ELR (cell line): ENCODE results near the gene TGM4.
"Not testable (repeated sequence)": the region's sequence is repeated elsewhere in the genome, so short reads cannot be mapped to it uniquely, and the experiment has no call there.

ENCODE experiments used
- DNase-seq: peaks from one replicate; pipeline ENCODE4 v3.0.0-alpha.2; 2015; ENCODE audit warnings: low read depth

TGM4 gene

GRCh38 chr3:44874308-44874707, at the start of gene TGM4:
Gene TGM4, plus strand, starts transcription at chr3:44874608. Its CDS starts 71 bp downstream, at chr3:44874679.
- no peak for DNase-seq

- peak; percentile 80 for DNase-seq
Observed at GRCh38 chr3:44825264-44825925, 49.0 kb upstream of the TGM4 start.

- no peak for DNase-seq
Observed at GRCh38 chr3:44827196-44827595, 47.2 kb upstream of the TGM4 start.

- no peak for DNase-seq
Observed at GRCh38 chr3:44831232-44831631, 43.2 kb upstream of the TGM4 start.

GRCh38 chr3:44832032-44832431, 42.4 kb upstream of the TGM4 start:
- DNase-seq, result no peak

- DNase-seq, result no peak
Observed at GRCh38 chr3:44832965-44833364, 41.4 kb upstream of the TGM4 start.

GRCh38 chr3:44833394-44833793, 41.0 kb upstream of the TGM4 start:
- no peak for DNase-seq

- no peak for DNase-seq
Observed at GRCh38 chr3:44835684-44836083, 38.7 kb upstream of the TGM4 start.

- DNase-seq, result no peak
Observed at GRCh38 chr3:44842376-44842775, 32.0 kb upstream of the TGM4 start.

- DNase-seq, result no peak
Observed at GRCh38 chr3:44845528-44846520, 28.6 kb upstream of the TGM4 start.

GRCh38 chr3:44848634-44849033, 25.8 kb upstream of the TGM4 start:
- no peak for DNase-seq

- DNase-seq, result not testable (repeated sequence)
Observed at GRCh38 chr3:44856663-44857062, 17.7 kb upstream of the TGM4 start.

GRCh38 chr3:44860117-44860516, 14.3 kb upstream of the TGM4 start:
- no peak for DNase-seq

GRCh38 chr3:44861412-44862225, 12.8 kb upstream of the TGM4 start, which contains the start of gene TMEM42:
Gene TMEM42, plus strand, starts transcription at chr3:44861912. Its CDS starts 13 bp downstream, at chr3:44861925.
- DNase-seq, result peak; percentile 90

- DNase-seq, result no peak
Observed at GRCh38 chr3:44862226-44862637, 12.2 kb upstream of the TGM4 start.

GRCh38 chr3:44865272-44866035, 9.0 kb upstream of the TGM4 start:
- DNase-seq, result no peak

- DNase-seq, result no peak
Observed at GRCh38 chr3:44867421-44868111, 6.8 kb upstream of the TGM4 start.

GRCh38 chr3:44870375-44871061, 3.9 kb upstream of the TGM4 start:
- DNase-seq, result no peak

- DNase-seq, result no peak
Observed at GRCh38 chr3:44875596-44875995, 1.2 kb downstream of the TGM4 start.

GRCh38 chr3:44877333-44877732, 2.9 kb downstream of the TGM4 start:
- no peak for DNase-seq
